Spleen (tissue), 11 donors: Measurements from ENCODE around the gene CDH15. TPM values are rescaled to one million over a fixed set of nuclear protein-coding genes. Genes with fewer than 3 reads are reported as not detected.
"Not testable (repeated sequence)": the region's sequence is repeated elsewhere in the genome, so short reads cannot be mapped to it uniquely, and the experiment has no call there.

Source experiments
- DNase-seq: peaks from one replicate; pipeline ENCODE4 v3.0.0-alpha.2; 2020
- H3K27ac ChIP-seq, 8 donors: fragments of 200-600 bp; sonication (generic) in 7 of 8; 1 replicate in 4 of 8; 2 replicates in 4 of 8; pipeline versions ENCODE4 v1.5.0 to v1.8.0; 2016 to 2021; ENCODE audit warnings: inconsistent platforms in 4 of 8, mild to moderate bottlenecking in 4 of 8, moderate library complexity in 1 of 8
- H3K27me3 ChIP-seq, 7 donors: fragments of 200-600 bp; sonication (generic) in 6 of 7; replicated peaks in 1 of 7; 1 replicate in 4 of 7; 2 replicates in 3 of 7; pipeline versions ENCODE4 v1.5.0 to v1.8.0; 2016 to 2021; ENCODE audit warnings: inconsistent platforms in 3 of 7, mild to moderate bottlenecking in 1 of 7
- H3K36me3 ChIP-seq, 6 donors: fragments of 200-600 bp; sonication (generic) in 5 of 6; 1 replicate in 4 of 6; 2 replicates in 2 of 6; pipeline versions ENCODE4 v1.5.0 to v1.8.0; 2016 to 2021; ENCODE audit warnings: inconsistent platforms in 2 of 6
- H3K4me1 ChIP-seq, 6 donors: fragments of 200-600 bp; sonication (generic) in 5 of 6; 1 replicate in 3 of 6; 2 replicates in 3 of 6; pipeline versions ENCODE4 v1.5.0 to v1.8.0; 2016 to 2021; ENCODE audit warnings: inconsistent platforms in 3 of 6
- H3K4me3 ChIP-seq, 8 donors: fragments of 200-600 bp; sonication (generic) in 7 of 8; 1 replicate in 4 of 8; 2 replicates in 4 of 8; pipeline versions ENCODE4 v1.5.0 to v1.8.0; 2016 to 2021; ENCODE audit warnings: inconsistent platforms in 4 of 8, mild to moderate bottlenecking in 4 of 8, moderate library complexity in 2 of 8
- H3K9me3 ChIP-seq, 8 donors: fragments of 200-600 bp; sonication (generic) in 7 of 8; 1 replicate in 4 of 8; 2 replicates in 4 of 8; pipeline versions ENCODE4 v1.5.0 to v1.8.0; 2016 to 2021; ENCODE audit warnings: inconsistent platforms in 4 of 8
- POLR2A ChIP-seq, 3 donors: fragments of 450-650 bp; IDR thresholded peaks; one replicate each; pipeline ENCODE4 v1.5.1; 2017; ENCODE audit warnings: antibody characterized with exemption in 3 of 3, mild to moderate bottlenecking in 1 of 3
- POLR2AphosphoS5 ChIP-seq, 3 donors: sonication (generic); formaldehyde crosslinking; IDR thresholded peaks; one replicate each; pipeline ENCODE4 v1.5.1; 2017; ENCODE audit warnings: antibody characterized with exemption in 3 of 3
- WGBS, 5 donors: extraction: QIAGEN DNeasy Blood & Tissue Kit in 3 of 5; methylation state at CpG; one replicate each; pipeline versions ENCODE4 v1.1.5 to v1.1.7; 2013 to 2018; 5-methylcytosine and 5-hydroxymethylcytosine counted together
- intact Hi-C: fragments of 100-400 bp; cut with DNase I; formaldehyde crosslinking; loops from one replicate; pipeline ENCODE4 v1.15.0; 2023; ENCODE audit warnings: low total_unique reads
- polyA plus RNA-seq, 3 donors: library from polyadenylated mRNA; stranded (reverse); fragments of 200-250 nt; gene quantifications; one replicate each; pipeline ENCODE4 v1.2.1, GENCODE V29; 2013
- total RNA-seq, 7 donors: library from RNA; depleted of rRNA in 3 of 7; stranded (reverse); fragments of >200 nt in 3 of 7; fragmentation: NEBNext Ultra II Directional in 4 of 7; extraction: Animal tissue kit (Norgen Biotek cat#: 25700) in 4 of 7; gene quantifications; one replicate each; pipeline versions ENCODE4 v1.1.0 to v1.2.1, GENCODE V29; 2016 to 2021
- TF ChIP-seq, protein P1 (sequence below), 11 experiments: fragments of 200-600 bp in 7 of 11; fragments of 450-650 bp in 4 of 11; sonication (generic) in 4 of 11; IDR thresholded peaks in 8 of 11; conservative IDR thresholded peaks in 3 of 11; 1 replicate in 7 of 11; 2 replicates in 4 of 11; pipeline versions ENCODE4 v1.4.0 to v1.8.0; 2016 to 2021; ENCODE audit warnings: antibody characterized with exemption in 11 of 11, inconsistent platforms in 4 of 11, mild to moderate bottlenecking in 1 of 11
- donor health status: healthy with polysubstance abuse.
- donor health status: DM: no; HTN: no; CAD: no; lungs with moderate emphysema.
- donor health status: DM: no; HTN: no; CAD: no.
- donor health status: Bipolar disorder and iron deficiency.
- donor health status: healthy.
- donor health status: DM: no; HTN: no; CAD: no.
- donor health status: DM: yes; HTN: yes; CAD: no.

CDH15 gene
- total and polyA plus RNA-seq, 10 donors = 0.14 to 7.4 (median 1.2) TPM

- H3K4me1 ChIP-seq = peaks cover 8 to 50% (median 20%) of the 10 kb centered on the region in 6 donors
- H3K27me3 ChIP-seq = peaks cover 0 to 62% (median 14%) of the 10 kb centered on the region in 7 donors
- no peak overlapping the region for H3K4me3 ChIP-seq
- intact Hi-C loops = loop anchor here (5.0 to 10.0 kb wide), 2 partner anchors 220 to 428 kb away; no protein-coding TSS in a partner anchor
- DNase-seq = no peak
- peak in 1 of 3 donors; percentile 63 for TF ChIP-seq POLR2AphosphoS5 (IDR thresholded peaks at IDR 0.05)
- TF ChIP-seq POLR2A (IDR thresholded peaks at IDR 0.05) = no peak
- H3K9me3 ChIP-seq = no peaks in the 10 kb centered on the region
- no peaks in the 10 kb centered on the region for H3K36me3 ChIP-seq
- peak overlapping the region in 7 of 8 donors; percentile 5 to 75 (median 61) for H3K27ac ChIP-seq
- 77 to 87% (median 81%) methylated on average over 16 to 20 of the region's 20 CpGs for WGBS, 5 donors
These were observed 6.5 kb upstream of the CDH15 start for GRCh38 chr16:89164847-89165680.

DNA sequence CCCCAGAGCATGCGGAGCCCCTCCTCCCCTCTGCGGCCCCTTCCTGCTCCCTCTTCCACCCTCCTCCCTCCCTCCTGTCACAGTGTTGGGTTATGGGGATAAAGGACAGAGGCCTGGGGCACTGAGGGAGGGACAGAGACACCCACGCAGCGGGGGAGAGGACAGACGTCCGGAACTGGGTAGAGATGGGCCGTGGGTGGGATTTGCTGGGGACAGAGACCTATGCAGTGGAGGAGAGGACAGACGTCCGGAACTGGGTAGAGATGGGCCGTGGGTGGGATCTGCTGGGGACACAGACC lies 5.9 kb upstream of the CDH15 start:
- not testable (repeated sequence) for H3K36me3 ChIP-seq, H3K4me3 ChIP-seq, H3K9me3 ChIP-seq, DNase-seq
- Histone ChIP-seq H3K4me1 (peaks cover 10 to 56% (median 25%) of the 10 kb centered on the region in 6 donors), H3K27ac (peak overlapping the region in 6 of 8 donors; percentile 5 to 75 (median 67)), H3K27me3 (peaks cover 0 to 68% (median 14%) of the 10 kb centered on the region in 7 donors)
- TF ChIP-seq POLR2AphosphoS5 (IDR thresholded peaks at IDR 0.05) = peak in 1 of 3 donors; percentile 12
- 72 to 82% (median 79%) methylated on average over 10 of the region's 10 CpGs for WGBS, 5 donors
- intact Hi-C loops = loop anchor here (5.0 to 10.0 kb wide), 2 partner anchors 221 to 428 kb away; no protein-coding TSS in a partner anchor

DNA sequence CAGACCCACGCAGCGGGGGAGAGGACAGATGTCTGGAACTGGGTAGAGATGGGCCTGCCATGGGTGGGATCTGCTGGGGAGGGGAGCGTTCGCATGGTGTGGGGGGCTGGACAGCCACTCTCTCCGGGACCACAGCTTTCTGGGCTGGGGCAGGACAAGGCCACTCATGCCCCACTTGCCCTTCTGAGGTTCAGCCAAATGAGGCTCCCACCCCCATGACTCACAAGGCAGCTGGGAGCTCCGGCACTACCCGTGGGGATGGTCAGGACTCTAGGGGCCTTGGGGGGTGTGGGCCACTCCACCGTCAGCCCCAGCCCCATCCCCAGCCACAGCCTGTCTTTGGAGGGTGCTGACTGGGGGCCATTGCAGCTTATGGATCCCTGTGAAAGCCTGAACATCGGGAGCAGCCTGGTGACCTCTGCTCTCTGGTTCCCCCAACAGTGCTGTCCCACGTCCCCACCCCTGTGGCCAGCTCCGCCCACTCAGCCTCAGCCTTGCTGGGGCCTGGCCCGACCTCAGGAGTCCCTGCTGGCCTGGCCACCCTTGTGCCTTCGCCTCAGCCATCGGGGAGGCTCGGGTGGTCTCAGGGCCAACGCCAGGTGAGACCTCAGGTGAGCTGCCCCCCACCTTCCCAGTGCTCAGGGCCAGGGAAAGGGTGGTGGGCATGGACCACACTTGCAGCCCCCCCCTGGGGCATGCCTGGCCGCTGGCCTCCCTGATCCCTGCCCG lies 4.7 kb upstream of the CDH15 start:
- peak overlapping the region in 5 of 8 donors; percentile 58 to 66 (median 60) for H3K27ac ChIP-seq
- H3K4me1 ChIP-seq = peaks cover 15 to 68% (median 36%) of the 10 kb centered on the region in 6 donors
- no peak for DNase-seq
- TF ChIP-seq, protein P1, sequence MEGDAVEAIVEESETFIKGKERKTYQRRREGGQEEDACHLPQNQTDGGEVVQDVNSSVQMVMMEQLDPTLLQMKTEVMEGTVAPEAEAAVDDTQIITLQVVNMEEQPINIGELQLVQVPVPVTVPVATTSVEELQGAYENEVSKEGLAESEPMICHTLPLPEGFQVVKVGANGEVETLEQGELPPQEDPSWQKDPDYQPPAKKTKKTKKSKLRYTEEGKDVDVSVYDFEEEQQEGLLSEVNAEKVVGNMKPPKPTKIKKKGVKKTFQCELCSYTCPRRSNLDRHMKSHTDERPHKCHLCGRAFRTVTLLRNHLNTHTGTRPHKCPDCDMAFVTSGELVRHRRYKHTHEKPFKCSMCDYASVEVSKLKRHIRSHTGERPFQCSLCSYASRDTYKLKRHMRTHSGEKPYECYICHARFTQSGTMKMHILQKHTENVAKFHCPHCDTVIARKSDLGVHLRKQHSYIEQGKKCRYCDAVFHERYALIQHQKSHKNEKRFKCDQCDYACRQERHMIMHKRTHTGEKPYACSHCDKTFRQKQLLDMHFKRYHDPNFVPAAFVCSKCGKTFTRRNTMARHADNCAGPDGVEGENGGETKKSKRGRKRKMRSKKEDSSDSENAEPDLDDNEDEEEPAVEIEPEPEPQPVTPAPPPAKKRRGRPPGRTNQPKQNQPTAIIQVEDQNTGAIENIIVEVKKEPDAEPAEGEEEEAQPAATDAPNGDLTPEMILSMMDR (IDR thresholded peaks at IDR 0.05 in 8 of 11, conservative IDR thresholded peaks at IDR 0.05 in 3 of 11) = no peak
- TF ChIP-seq POLR2AphosphoS5 (IDR thresholded peaks at IDR 0.05) = no peak
- TF ChIP-seq POLR2A (IDR thresholded peaks at IDR 0.05) = no peak
- no peaks in the 10 kb centered on the region for H3K36me3 ChIP-seq
- peaks cover 0 to 67% (median 14%) of the 10 kb centered on the region in 7 donors for H3K27me3 ChIP-seq
- H3K4me3 ChIP-seq = peak overlapping the region in 6 of 8 donors; percentile 14 to 53 (median 30)
- H3K9me3 ChIP-seq = no peaks in the 10 kb centered on the region
- intact Hi-C loops = loop anchor here (5.0 to 10.0 kb wide), 2 partner anchors 222 to 430 kb away; no protein-coding TSS in a partner anchor
- WGBS, 5 donors = 61 to 72% (median 65%) methylated on average over 6 to 18 of the region's 18 CpGs

- intact Hi-C loops = loop anchor here (5.0 to 10.0 kb wide), 2 partner anchors 223 to 430 kb away; no protein-coding TSS in a partner anchor
- peak overlapping the region in 6 of 8 donors; percentile 14 to 53 (median 30) for H3K4me3 ChIP-seq
- no peaks in the 10 kb centered on the region for H3K36me3 ChIP-seq
- peak; percentile 97 for DNase-seq
- TF ChIP-seq POLR2AphosphoS5 (IDR thresholded peaks at IDR 0.05) (peak; percentile 58 to 83 (median 76)), POLR2A (IDR thresholded peaks at IDR 0.05) (no peak)
- TF ChIP-seq, protein P1 (IDR thresholded peaks at IDR 0.05 in 8 of 11, conservative IDR thresholded peaks at IDR 0.05 in 3 of 11) = peak; percentile 87 to 98 (median 95)
- 16 to 19% (median 16%) methylated on average over 11 to 18 of the region's 18 CpGs for WGBS, 5 donors
- H3K9me3 ChIP-seq = no peaks in the 10 kb centered on the region
- peaks cover 0 to 71% (median 14%) of the 10 kb centered on the region in 7 donors for H3K27me3 ChIP-seq
- peaks cover 15 to 75% (median 41%) of the 10 kb centered on the region in 6 donors for H3K4me1 ChIP-seq
- H3K27ac ChIP-seq = peak overlapping the region in 5 of 8 donors; percentile 58 to 66 (median 60)
These were observed 4.1 kb upstream of the CDH15 start for GRCh38 chr16:89167425-89167941.
